Activated CD4-positive, alpha-beta T cell treated with anti-CD3 and anti-CD28 coated beads, Interleukin-2, amount 50 U/mL, for 48 hours (primary cell): ENCODE data around the gene TLR5.

ENCODE experiments used
- DNase-seq, 2 experiments: peaks; one replicate each; pipeline ENCODE4 v3.0.0-alpha.2; 2020

TLR5 gene

GRCh38 chr1:223059526-223059925 lies 83.5 kb downstream of the TLR5 start:
- DNase-seq, result no peak
